Activated B cell treated with CpG ODN at 0.5 μM for 24 hours (primary cell): Measurements from ENCODE around the gene RHOF. TPM values are rescaled to one million over a fixed set of nuclear protein-coding genes. Genes with fewer than 3 reads are reported as not detected.
A peak's percentile ranks its signal among the peaks of the same experiment; 100 is the strongest.

Experiments used
- ATAC-seq: fragments of 200-7000 bp; cut with Tn5 transposase; one replicate; pipeline ENCODE4 v1.10.0; 2021; ENCODE audit warnings: low read depth, mild to moderate bottlenecking, moderate library complexity
- CTCF ChIA-PET: fragments of 350-600 bp; sonication (Branson Sonifier 250); formaldehyde crosslinking; loops from one replicate; lab custom pipeline; 2021; ENCODE audit warnings: antibody characterized with exemption; lab: Charles Lee
- POLR2A ChIA-PET: fragments of 350-600 bp; sonication (Branson Sonifier 250); formaldehyde crosslinking; loops from one replicate; lab custom pipeline; 2021; ENCODE audit warnings: antibody characterized with exemption; lab: Charles Lee
- DNase-seq: peaks from one replicate; pipeline ENCODE4 v3.0.0; 2022
- H3K27ac Mint-ChIP-seq: one replicate; pipeline ENCODE4 v1.8.0; 2020; ENCODE audit warnings: mixed read lengths
- H3K27me3 Mint-ChIP-seq: one replicate; pipeline ENCODE4 v1.8.0; 2021; ENCODE audit warnings: mixed read lengths
- H3K36me3 Mint-ChIP-seq: one replicate; pipeline ENCODE4 v1.8.0; 2021; ENCODE audit warnings: low read depth, mixed read lengths
- H3K4me1 Mint-ChIP-seq: one replicate; pipeline ENCODE4 v1.8.0; 2021; ENCODE audit warnings: mixed read lengths
- H3K4me3 Mint-ChIP-seq: one replicate; pipeline ENCODE4 v1.8.0; 2020; ENCODE audit warnings: mild to moderate bottlenecking, mixed read lengths
- H3K9me3 Mint-ChIP-seq: one replicate; pipeline ENCODE4 v1.8.0; 2020; ENCODE audit warnings: mixed read lengths
- intact Hi-C: fragments of 100-400 bp; cut with micrococcal nuclease; formaldehyde crosslinking; loops from one replicate; pipeline ENCODE4 v1.15.1; 2024
- total RNA-seq: library from RNA; stranded (reverse); gene quantifications from 2 replicates; pipeline ENCODE4 v1.2.3, GENCODE V29; 2022
- TF ChIP-seq, protein P1 (sequence below): fragments of 200-600 bp; IDR thresholded peaks from one replicate; pipeline ENCODE4 v1.8.0; 2022; ENCODE audit warnings: antibody characterized with exemption, mild to moderate bottlenecking

Gene RHOF
- total RNA-seq, 1 donor from 2014 or later: 142 TPM

GRCh38 chr12:121806546-121807423 lies 13.3 kb upstream of the RHOF start:
- no peak for ATAC-seq
- Mint-ChIP-seq H3K4me1 (peaks cover 58% of the 10 kb centered on the region), H3K4me3 (peak overlapping the region; percentile 87), H3K27ac (peak overlapping the region; percentile 90), H3K27me3 (no peaks in the 10 kb centered on the region), H3K9me3 (no peaks in the 10 kb centered on the region), H3K36me3 (peaks cover 53% of the 10 kb centered on the region)
- no peak for DNase-seq
- TF ChIP-seq, protein P1, sequence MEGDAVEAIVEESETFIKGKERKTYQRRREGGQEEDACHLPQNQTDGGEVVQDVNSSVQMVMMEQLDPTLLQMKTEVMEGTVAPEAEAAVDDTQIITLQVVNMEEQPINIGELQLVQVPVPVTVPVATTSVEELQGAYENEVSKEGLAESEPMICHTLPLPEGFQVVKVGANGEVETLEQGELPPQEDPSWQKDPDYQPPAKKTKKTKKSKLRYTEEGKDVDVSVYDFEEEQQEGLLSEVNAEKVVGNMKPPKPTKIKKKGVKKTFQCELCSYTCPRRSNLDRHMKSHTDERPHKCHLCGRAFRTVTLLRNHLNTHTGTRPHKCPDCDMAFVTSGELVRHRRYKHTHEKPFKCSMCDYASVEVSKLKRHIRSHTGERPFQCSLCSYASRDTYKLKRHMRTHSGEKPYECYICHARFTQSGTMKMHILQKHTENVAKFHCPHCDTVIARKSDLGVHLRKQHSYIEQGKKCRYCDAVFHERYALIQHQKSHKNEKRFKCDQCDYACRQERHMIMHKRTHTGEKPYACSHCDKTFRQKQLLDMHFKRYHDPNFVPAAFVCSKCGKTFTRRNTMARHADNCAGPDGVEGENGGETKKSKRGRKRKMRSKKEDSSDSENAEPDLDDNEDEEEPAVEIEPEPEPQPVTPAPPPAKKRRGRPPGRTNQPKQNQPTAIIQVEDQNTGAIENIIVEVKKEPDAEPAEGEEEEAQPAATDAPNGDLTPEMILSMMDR: no peak
- intact Hi-C loops: loop anchor here (1.0 kb wide), 1 partner anchor 11 kb away; no protein-coding TSS in a partner anchor
- ChIA-PET POLR2A (interaction anchor here (0.6 to 29.6 kb wide), 9 partner anchors 17 to 1606 kb away, joined by 3 to 1155 read pairs (median 4); partner anchors contain the start of genes RHOF and SETD1B), CTCF (interaction anchor here (0.8 to 14.3 kb wide), 2 partner anchors 12 to 25 kb away, joined by 3 to 635 read pairs; partner anchors contain the start of gene RHOF)

DNA sequence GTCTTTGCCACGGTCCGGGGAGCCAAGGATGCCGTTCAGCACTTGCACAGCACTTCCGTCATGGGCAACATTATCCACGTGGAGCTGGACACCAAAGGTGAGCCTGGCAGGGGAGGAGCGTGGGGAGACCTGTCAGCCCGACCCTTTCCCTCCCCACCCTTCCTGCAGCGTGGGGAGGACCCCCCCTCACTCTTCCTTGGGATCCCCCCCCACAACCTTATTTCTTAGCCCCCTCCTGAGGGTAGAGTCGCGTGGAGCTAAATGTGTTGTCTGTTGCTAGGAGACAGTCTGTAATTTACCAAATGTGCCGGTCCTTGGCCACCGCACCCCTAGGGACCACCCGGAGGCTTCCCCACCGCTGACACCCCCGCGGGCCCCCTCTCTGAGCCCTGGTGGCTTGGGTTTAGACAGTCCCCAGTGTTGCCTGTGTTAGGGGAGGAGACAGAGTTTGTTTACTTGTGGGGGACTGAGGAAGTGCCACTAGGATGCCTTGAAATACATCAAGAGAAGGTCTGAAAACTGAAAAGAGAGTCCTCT lies 12.6 kb upstream of the RHOF start:
- DNase-seq (peak; percentile 68), ATAC-seq (peak; percentile 32)
- Mint-ChIP-seq H3K27me3 (no peaks in the 10 kb centered on the region), H3K4me3 (peak overlapping the region; percentile 87), H3K4me1 (peaks cover 57% of the 10 kb centered on the region), H3K27ac (peak overlapping the region; percentile 90), H3K9me3 (no peaks in the 10 kb centered on the region), H3K36me3 (peaks cover 57% of the 10 kb centered on the region)
- intact Hi-C loops: no loop called here
- ChIA-PET CTCF (interaction anchor here (14.3 kb wide), 1 partner anchor 12 kb away, joined by 635 read pairs; the partner anchor contains the start of gene RHOF), POLR2A (interaction anchor here (0.6 to 29.6 kb wide), 8 partner anchors 18 to 1606 kb away, joined by 3 to 1155 read pairs (median 5); partner anchors contain the start of genes RHOF and SETD1B)
- TF ChIP-seq, protein P1: no peak

- ATAC-seq: no peak
Measured at GRCh38 chr12:121805171-121806008, 11.9 kb upstream of the RHOF start.

GRCh38 chr12:121804417-121805111 lies 11.1 kb upstream of the RHOF start:
- DNase-seq (peak; percentile 64), ATAC-seq (peak; percentile 6)
- peaks cover 52% of the 10 kb centered on the region for H3K4me1 Mint-ChIP-seq
- ChIA-PET POLR2A (interaction anchor here (0.5 to 33.0 kb wide), 11 partner anchors 2 to 1512 kb away, joined by 3 to 1155 read pairs (median 4); partner anchors contain the start of genes MLXIP, RHOF, RNU4-1 and RNU4-2), CTCF (interaction anchor here (1.0 to 14.3 kb wide), 2 partner anchors 7 to 10 kb away, joined by 4 to 635 read pairs; partner anchors contain the start of gene RHOF)
- intact Hi-C loops: loop anchor here (5.0 kb wide), 2 partner anchors 218 to 1512 kb away; partner anchors contain the start of genes BCL7A, RNU4-1 and RNU4-2
- H3K36me3 Mint-ChIP-seq: peaks cover 45% of the 10 kb centered on the region
- H3K27ac Mint-ChIP-seq: peak overlapping the region; percentile 98
- H3K4me3 Mint-ChIP-seq: peak overlapping the region; percentile 97
- no peaks in the 10 kb centered on the region for H3K9me3 Mint-ChIP-seq
- TF ChIP-seq, protein P1: no peak
- no peaks in the 10 kb centered on the region for H3K27me3 Mint-ChIP-seq

More at GRCh38 chr12:121805171-121806008, 11.9 kb upstream of the RHOF start:
- DNase-seq: no peak
- intact Hi-C loops: no loop called here
- POLR2A ChIA-PET: interaction anchor here (0.7 to 29.6 kb wide), 3 partner anchors 17 to 269 kb away, joined by 5 to 1155 read pairs (median 6); partner anchors contain the start of genes RHOF and SETD1B
- Mint-ChIP-seq H3K9me3 (no peaks in the 10 kb centered on the region), H3K27ac (peak overlapping the region; percentile 98), H3K4me1 (peaks cover 52% of the 10 kb centered on the region), H3K4me3 (peak overlapping the region; percentile 97), H3K36me3 (peaks cover 53% of the 10 kb centered on the region), H3K27me3 (no peaks in the 10 kb centered on the region)
- CTCF ChIA-PET: interaction anchor here (14.3 kb wide), 1 partner anchor 11 kb away, joined by 635 read pairs; the partner anchor contains the start of gene RHOF
- TF ChIP-seq, protein P1: no peak
